SH-SY5Y (cell line): ENCODE data around the gene KDM3A.

ENCODE experiments used
- GATA2 ChIP-seq: IDR thresholded peaks from 2 replicates; pipeline ENCODE4 v1.6.1; 2011; ENCODE audit warnings: mild to moderate bottlenecking, low read depth, low read length
- GATA3 ChIP-seq: IDR thresholded peaks from 2 replicates; pipeline ENCODE4 v1.6.1; 2011; ENCODE audit warnings: low read depth, mild to moderate bottlenecking, low read length, moderate library complexity

Gene KDM3A

GRCh38 chr2:86477349-86477748 lies 36.2 kb downstream of the KDM3A start:
- no peak for TF ChIP-seq GATA3
- no peak for TF ChIP-seq GATA2

- no peak for TF ChIP-seq GATA3
- no peak for TF ChIP-seq GATA2
These were observed 38.9 kb downstream of the KDM3A start for GRCh38 chr2:86480105-86480504.

GRCh38 chr2:86482034-86482433 lies 40.9 kb downstream of the KDM3A start:
- TF ChIP-seq GATA3 (no peak), GATA2 (no peak)

GRCh38 chr2:86484385-86484784 lies 43.2 kb downstream of the KDM3A start:
- no peak for TF ChIP-seq GATA2
- TF ChIP-seq GATA3, result no peak

GRCh38 chr2:86485103-86485502 lies 43.9 kb downstream of the KDM3A start:
- TF ChIP-seq GATA2, result no peak
- no peak for TF ChIP-seq GATA3

GRCh38 chr2:86485802-86486201 lies 44.6 kb downstream of the KDM3A start:
- TF ChIP-seq GATA2, result no peak
- no peak for TF ChIP-seq GATA3

GRCh38 chr2:86487062-86487461 lies 45.9 kb downstream of the KDM3A start:
- TF ChIP-seq GATA3, result no peak

- TF ChIP-seq GATA3 (no peak), GATA2 (no peak)
These were observed 47.5 kb downstream of the KDM3A start for GRCh38 chr2:86488561-86489250.

GRCh38 chr2:86489542-86489941 lies 48.4 kb downstream of the KDM3A start:
- TF ChIP-seq GATA3 (no peak), GATA2 (no peak)

- TF ChIP-seq GATA3 (no peak), GATA2 (no peak)
These were observed 49.1 kb downstream of the KDM3A start for GRCh38 chr2:86490245-86490644.

GRCh38 chr2:86491088-86491487 lies 49.9 kb downstream of the KDM3A start:
- TF ChIP-seq GATA2 (no peak), GATA3 (no peak)

- TF ChIP-seq GATA3 (no peak), GATA2 (no peak)
These were observed 50.9 kb downstream of the KDM3A start for GRCh38 chr2:86492048-86492453.

GRCh38 chr2:86498468-86499260 lies 57.5 kb downstream of the KDM3A start:
- TF ChIP-seq GATA2 (no peak), GATA3 (no peak)

- TF ChIP-seq GATA3 (no peak), GATA2 (no peak)
These were observed 58.2 kb downstream of the KDM3A start for GRCh38 chr2:86499326-86499725.

GRCh38 chr2:86500325-86501083 lies 59.3 kb downstream of the KDM3A start:
- no peak for TF ChIP-seq GATA2

GRCh38 chr2:86507600-86507999 lies 66.4 kb downstream of the KDM3A start:
- TF ChIP-seq GATA2 (no peak), GATA3 (no peak)
